Measurements from ENCODE around the gene BBOX1.
"Not testable (repeated sequence)": the region's sequence is repeated elsewhere in the genome, so short reads cannot be mapped to it uniquely, and the experiment has no call there.

The BBOX1 gene

DNA sequence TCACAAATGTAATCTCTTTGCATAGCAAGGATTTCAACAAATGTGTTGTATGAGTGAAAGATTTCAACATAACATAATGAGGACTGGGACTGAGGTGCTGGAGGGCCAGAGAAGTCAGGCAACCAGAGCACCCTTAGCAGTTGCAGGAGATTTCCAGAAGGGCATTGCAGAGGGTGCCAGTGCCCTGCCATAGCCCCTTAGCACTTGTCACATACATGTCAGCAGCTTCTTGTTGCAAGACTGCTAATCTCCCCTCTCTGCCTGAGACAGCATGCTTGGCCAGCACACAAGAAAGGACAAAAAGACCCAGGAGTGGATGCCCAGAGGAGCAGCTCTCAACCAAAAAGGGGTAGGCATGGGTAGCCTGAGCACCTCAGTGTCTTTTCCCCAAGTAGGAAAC is 43.2 kb downstream of the BBOX1 start:
- DNase-seq (ENCODE audit: low spot score), result no peak

DNA sequence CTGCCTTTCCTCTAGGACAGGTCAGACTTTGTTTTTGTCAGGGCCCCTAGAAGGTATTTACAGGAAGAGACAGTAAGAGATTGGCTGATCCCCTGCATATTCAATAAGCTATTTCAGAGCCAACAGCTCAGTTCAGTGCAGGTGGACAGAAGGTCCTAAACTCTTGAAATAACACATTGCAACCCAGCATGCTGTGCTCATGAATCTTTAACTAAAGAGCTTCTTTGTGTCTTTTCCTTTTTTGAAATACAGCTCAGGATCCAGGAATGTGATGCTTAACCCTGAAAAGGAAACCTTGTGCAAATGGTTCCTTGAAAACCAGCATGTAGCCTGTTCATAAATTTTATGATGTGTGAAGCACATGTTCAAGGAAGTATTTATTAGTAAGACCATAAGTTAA is 43.9 kb downstream of the BBOX1 start:
- DNase-seq (ENCODE audit: low spot score), result peak; percentile 10

DNA sequence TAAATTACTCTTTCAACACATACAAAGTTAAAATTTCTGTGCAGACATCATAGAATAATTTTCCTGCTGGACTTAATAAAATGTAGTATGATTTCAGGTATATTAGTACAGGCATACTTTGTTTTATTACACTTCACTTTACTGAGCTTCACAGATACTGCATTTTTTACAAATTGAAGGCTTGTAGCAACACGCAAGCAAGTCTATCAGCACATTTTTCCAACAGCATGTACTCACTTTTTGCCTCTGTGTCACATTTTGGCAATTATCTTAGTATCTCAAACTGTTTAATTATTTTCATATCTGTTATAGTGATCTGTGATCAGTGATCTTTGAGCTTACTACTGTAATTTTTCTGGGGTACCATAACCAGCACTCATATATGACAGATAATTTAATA is 44.5 kb downstream of the BBOX1 start:
- DNase-seq (ENCODE audit: low spot score), result no peak

DNA sequence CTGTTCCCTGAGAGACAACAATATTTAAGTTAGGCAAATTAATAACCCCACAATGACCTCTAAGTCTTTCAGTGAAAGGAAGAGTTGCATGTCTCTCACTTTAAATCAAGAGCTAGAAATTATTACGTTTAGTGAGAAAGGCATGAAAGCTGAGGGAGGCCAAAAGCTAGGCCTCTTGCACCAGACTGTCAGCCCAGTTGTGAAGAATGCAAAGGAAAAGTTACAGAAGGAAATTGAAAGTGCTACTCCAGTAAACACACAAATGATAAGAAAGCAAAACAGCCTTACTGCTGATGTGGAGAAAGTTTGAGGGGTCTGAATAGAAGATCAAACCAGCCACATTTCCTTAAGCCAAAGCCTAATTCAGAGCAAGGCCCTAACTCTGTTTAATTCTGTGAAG is 45.0 kb downstream of the BBOX1 start:
- no peak for DNase-seq (ENCODE audit: low spot score)

DNA sequence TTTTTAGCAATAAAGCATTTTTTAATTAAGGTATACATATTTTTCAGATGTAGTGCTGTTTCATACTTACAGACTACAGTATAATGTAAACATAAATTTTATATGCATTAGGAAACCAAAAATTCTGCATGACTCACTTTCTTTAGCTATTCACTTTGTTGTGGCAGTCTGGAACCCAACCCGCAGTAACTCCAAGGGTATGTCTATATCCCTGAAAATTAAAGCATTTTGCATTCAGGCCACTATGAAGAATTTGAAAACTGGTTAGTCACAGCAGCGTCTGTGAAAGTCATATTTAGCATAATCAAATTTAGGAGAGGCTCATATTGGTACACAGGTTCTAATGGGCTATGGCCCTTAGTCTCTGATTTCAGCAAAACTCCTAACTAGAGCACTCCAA is 46.8 kb downstream of the BBOX1 start:
- DNase-seq (ENCODE audit: low spot score), result no peak

DNA sequence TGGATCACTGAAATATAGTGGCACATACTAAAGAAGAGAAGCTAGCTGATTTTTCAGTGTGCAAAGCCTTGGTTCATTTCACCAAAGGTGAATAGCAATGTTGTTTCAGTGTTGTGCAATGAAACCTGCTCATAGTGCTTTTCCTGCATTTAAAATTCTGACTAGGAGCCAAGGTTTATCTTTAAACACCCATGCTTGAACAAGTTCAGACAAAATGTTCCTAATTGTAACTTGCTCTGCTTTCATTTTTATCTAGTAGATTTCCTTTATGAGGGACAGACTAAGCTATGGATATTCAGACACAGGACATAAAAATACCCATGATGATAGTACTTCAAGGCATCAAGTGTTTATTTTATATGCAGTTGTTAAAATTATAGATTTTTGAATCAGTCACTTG is 47.7 kb downstream of the BBOX1 start:
- no peak for DNase-seq (ENCODE audit: low spot score)

DNA sequence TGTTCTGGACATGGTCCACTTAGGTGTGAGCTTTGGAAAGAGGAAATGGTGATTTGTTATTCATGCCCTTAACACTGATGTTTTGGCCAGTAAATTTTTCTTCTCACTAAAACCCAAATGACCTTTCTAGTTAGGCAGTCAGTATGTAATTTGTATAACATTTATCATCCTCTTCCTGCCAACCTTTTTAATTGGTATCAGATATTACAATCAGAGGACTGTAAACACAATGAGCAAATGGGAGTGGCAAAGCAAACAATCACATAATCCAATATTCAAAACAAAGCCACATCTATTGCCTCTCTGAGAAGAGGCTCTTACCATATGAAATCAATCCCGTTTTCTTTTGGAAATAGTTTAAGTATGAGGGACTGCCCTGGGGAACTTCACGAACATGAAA is 49.1 kb downstream of the BBOX1 start:
- DNase-seq (ENCODE audit: low spot score), result no peak

DNA sequence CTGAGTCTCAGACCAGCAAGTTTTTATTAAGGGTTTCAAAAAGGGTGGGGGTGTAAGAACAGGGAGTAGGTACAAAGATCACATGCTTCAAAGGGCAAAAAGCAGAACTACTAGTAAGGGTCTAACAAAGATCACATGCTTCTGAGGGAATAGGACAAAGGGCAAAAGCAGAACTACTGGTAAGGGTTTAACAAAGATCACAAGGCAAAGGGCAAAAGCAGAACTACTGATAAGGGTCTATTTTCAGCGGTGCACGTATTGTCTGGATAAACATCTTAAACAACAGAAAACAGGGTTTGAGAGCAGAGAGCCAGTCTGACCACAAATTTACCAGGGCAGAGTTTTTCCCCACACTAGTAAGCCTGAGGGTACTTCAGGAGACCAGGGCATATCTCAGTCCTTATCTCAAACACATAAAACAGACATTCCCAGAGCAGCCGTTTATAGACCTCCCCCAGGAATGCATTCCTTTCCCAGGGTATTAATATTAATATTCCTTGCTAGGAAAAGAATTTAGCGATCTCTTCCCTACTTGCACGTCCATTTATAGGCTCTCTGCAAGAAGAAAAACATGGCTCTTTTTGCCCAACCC is 49.8 kb downstream of the BBOX1 start:
- DNase-seq (ENCODE audit: low spot score), result not testable (repeated sequence)

DNA sequence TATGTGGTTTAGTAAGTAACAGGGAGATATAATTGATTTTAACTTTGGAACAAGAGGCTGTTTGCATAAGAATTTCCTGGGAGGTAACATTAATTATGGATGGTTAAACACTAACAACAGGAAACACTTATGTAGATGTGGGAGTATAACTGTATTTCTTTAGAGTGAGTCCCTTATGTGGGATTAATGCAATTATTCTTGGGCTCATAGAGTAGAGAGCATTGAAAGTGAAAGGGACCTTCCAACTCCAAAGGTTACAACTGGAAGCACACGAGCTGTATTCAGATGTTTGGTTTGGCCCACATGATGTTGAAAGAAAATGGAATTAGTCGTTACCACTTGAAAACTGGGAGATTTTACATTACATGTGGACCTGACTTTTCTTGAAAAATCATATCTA is 53.5 kb downstream of the BBOX1 start:
- no peak for DNase-seq (ENCODE audit: low spot score)

DNA sequence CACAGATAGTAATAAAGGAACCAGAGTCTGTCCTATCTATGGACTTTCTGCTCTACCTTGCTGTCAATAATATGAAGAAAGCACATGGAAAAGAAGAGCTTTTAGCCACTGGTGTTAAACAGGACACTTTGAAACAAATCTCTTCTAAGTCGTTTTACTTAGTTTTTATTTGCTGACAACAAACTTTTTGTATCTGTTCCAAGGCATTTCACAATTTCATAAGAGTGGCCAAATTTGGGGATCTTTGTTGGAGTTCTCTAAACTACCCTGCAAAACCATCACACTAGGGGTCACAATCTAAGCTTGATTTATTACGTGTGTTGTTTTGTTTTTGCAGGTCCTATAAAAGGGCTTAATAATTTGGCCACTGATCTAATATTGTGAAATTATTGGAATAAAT is 54.4 kb downstream of the BBOX1 start:
- DNase-seq (ENCODE audit: low spot score), result no peak

DNA sequence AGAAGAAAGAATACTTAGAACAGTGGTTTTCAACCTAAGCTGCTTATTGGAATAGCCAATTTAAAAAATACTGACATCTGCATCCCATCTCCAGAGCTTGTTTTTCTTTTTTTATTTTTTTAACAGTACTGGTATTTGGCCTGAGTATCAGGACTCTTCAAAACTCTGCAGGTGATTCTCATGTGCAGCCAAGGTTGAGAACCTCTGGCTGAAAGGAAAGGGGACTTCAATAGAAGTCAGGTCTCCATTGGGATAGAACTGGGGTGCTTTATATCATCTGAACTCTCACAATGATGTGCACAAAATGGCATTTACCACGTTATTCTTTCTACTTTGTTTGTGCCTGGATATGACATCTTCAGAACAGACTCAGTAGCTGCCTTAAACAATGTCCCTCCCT is 55.3 kb downstream of the BBOX1 start:
- no peak for DNase-seq (ENCODE audit: low spot score)

DNA sequence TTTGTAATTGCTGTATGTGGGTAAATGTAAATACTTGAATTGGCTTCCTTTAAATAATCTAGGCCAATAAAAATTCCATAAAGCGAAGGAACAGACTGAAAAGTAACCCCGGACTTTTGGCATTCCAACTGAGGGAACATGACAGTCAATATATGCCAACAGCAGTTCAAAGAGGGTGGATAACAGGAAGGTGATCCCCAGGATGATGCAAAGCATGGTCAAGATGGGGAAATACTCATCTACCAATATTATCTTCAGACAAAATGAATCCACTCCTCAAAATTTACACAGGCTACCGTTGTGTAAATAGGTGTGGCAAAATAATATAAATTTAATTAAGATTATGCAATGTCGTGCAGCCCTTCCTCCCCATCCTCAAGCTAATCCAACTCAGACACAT is 56.9 kb downstream of the BBOX1 start:
- no peak for DNase-seq (ENCODE audit: low spot score)

DNA sequence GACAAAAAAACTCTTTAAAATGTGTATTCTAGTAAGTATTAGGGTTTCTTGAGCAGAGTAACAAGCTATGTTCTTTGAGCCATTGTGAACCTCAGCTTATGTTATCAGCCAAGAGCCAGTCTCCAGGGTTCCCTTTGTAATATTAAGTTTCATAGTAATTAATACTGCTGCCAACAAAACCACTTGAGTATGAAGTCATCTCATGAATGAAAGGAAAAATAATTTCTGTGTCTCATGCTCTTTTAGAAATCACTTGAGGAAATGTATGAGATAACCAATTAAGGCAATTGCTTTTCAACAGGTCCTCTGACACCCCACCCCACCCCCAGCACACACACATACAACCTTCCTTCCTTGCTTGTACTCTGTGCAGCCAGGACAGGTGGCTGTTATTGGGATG is 59.9 kb downstream of the BBOX1 start:
- no peak for DNase-seq (ENCODE audit: low spot score)

DNA sequence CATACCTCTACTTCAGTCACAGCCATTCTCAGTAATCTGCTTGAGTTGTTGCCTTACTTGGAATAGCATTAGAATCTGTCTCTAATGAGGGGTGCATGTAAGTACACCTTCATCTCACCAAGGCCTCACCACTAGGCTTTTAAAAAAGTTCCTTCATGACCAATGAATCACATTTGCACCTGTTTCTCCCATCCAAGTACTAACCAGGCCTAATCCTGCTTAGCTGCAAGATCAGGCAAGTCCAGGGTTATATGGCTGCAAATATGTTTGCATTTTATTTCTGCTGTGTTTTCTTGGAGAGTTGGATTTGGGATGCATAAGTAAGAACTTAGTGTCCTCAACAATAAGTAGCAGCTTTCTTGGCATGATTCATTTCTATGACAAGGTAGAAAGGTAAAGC is 66.9 kb downstream of the BBOX1 start:
- DNase-seq (ENCODE audit: low spot score), result no peak

DNA sequence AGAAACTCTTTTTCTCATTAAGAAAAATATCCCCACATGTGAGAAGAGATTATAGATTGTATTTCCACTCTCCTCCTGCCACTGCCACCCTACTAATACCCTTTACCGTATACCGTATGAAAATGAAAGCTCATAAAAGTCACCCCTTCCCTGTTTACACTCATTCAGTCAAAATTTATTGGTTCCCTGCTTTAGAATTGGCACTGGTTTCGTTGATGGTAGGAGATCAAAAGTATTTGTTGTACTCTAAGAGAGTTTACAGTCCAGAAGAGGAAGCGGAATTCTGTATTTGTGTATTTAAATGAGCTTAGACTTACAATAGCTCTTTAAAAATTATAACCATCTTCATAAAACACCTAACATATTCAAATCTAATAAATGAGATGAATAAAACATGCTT is 68.2 kb downstream of the BBOX1 start:
- no peak for DNase-seq (ENCODE audit: low spot score)

DNA sequence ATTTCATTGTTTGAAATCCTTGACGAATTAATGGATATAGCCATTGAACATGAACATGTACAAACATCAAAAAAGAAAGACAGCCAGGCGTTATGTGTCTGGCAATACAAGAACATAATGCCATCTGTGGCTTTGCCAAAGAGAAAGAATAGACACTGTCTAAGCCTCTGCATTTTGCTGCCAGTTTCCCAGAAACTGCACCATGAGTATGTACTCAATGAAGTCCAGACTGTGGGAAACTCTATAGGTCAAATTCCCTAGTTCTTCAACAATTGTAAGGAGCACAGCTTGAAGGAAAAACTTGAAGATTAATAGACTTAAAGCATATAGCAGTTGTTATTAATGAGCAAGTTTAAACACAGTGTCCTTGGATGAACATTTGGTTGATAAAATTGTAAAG is 71.3 kb downstream of the BBOX1 start:
- no peak for DNase-seq (ENCODE audit: low spot score)

DNA sequence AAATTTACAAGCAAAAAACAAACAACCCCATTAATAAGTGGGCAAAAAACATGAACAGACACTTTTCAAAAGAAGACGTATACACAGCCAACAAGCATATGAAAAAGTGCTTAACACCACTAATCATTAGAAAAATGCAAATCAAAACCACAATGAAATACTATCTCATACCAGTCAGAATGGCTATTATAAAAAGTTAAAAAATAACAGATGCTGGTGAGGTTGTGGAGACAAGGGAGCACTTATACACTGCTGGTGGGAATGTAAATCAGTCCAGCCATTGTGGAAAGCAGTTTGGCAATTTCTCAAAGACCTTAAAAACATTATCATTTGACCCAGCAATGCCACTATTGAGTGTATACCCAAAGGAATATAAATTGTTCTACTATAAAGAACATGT is 72.3 kb downstream of the BBOX1 start:
- DNase-seq (ENCODE audit: low spot score), result no peak

DNA sequence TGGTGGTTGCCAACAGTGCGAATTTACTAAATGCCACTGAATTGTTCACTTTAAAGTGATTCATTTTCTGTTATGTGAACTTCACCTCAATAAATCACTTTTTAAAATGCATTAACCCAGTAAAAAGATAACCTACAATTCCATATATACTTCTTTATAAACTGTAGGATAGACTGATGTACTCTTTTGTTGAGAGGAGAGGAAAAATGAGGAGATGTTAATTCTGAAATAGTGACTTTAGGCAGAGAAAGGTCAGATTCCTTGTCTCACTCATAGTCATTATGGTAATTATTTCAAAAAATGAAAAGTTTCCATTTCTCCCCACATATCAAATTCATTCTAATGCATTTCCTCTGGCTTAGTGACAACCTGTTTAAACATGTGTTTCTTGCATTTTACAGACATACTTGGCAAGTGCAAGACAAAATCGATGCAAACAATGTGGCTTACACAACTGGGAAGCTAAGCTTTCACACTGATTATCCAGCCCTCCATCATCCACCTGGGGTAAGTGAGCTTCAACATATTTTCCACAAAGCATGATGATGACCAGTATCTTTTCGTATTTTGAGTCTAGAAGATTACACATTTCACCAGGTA is 74.5 kb downstream of the BBOX1 start:
- DNase-seq (ENCODE audit: low spot score), result no peak

DNA sequence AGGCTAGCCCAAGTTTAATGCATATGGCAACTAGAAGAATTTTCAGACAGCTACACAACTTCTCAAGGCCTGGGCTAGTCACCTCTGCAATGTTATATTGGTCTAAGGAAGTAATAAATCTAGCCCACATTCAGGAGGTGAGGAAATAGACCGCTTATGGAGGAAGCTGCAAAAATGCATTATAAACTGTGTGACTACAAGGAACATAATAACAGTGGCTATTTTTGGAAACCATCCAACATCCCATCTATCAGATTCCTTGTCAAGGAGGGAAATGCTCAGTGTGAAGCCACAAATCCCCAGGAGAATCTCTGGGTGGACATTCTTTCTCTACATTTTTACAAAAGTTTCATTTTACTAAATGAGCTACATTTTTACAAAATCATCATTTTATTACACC is 76.1 kb downstream of the BBOX1 start:
- peak; percentile 37 for DNase-seq (ENCODE audit: low spot score)

DNA sequence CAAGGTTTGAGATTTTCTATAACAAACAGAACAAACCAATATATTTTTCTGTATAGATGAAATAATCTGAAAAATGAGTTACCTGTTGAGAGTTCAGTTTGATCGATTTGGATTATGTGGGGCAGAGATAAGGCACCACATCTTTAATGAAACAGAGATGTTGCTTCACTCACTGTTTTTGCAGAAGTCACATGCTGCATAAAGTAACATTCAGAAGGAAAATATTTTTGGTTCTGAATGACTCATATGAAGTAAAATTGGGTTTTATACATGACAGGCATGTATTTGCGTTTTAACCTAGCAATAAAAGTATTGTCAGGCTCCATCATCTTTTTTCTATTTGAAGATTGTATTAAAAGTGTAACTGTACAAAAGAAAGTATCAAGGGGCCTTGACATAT is 77.8 kb downstream of the BBOX1 start:
- peak; percentile 24 for DNase-seq (ENCODE audit: low spot score)

DNA sequence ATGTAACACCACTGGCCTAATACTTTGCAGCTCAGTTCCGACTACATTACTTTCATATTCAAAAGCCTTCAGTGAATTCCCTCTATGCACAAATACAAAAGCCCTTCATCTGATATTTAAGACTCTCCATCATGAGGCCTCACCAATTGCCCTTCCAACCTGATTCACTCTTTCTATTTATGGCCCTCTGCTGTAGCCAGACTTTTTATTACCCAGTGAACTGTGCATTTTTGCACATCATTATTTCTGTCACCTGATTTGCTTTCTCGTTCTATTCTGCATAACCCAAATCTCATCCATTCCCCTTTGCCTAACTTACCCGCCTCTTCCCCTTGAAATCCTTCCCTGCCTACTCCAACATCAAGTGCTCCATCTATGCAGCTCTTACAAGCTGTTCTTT is 78.3 kb downstream of the BBOX1 start:
- no peak for DNase-seq (ENCODE audit: low spot score)

DNA sequence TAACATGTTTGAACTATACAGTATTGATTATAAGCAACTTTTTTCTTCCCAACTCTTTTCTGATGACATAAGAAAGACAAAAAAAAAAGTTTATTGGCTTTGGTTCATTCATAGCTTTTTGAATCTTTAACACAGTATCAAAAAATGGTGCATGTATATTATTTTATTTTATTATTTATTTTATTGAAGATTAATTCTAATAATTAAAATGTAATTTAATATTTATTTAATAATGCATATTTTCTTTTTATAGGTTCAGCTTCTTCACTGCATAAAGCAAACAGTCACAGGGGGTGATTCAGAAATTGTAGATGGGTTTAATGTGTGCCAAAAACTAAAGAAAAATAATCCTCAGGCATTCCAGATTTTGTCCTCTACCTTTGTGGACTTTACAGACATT is 78.8 kb downstream of the BBOX1 start:
- DNase-seq (ENCODE audit: low spot score), result no peak

DNA sequence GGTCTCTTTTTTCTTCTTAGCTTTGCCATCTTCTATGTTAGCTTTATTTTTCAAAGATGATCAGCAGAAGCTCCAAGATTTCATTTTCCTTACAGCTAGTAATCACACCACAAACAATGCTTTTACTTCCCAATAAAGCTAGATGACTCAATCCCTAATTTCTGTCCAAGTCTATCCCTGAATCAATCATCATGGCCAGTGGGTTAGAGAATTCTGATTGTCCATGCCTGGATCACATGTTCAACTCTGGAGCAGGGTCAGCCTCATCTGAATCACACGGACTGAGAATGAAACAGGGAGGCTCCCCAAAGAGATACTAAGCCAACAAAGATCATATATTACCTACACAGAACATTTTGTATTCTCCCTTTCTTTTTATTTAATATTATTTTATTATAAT is 79.6 kb downstream of the BBOX1 start:
- DNase-seq (ENCODE audit: low spot score), result peak; percentile 32

DNA sequence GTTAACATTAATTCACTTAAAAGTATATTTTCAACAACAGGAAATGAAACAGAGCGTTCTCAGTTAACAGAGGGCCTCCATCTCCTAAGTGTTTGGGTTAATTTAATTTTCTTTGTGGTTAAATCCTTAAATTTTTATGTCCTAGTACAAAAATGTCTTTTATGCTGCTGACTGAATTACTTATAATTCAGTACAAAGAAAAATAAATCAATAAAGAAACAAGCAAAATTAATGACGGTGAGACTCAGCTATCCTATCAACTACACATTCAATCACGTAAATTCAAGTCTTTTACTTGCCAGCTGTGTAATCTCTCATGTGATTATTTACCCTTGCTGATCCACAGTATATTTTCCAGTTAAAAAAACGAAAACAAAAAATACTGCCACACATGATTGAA is 81.4 kb downstream of the BBOX1 start:
- DNase-seq (ENCODE audit: low spot score), result no peak

Data from GM03348 (cell line).